GM19455 (cell line): Measurements from ENCODE around the gene CASQ1.

Source experiments
- ATAC-seq: cut with Tn5 transposase; IDR thresholded peaks from one replicate; pipeline ENCODE4 v1.9.1; 2021; ENCODE audit not compliant: unreplicated experiment

CASQ1 gene

GRCh38 chr1:160224606-160225005 lies 34.2 kb downstream of the CASQ1 start:
- ATAC-seq = no peak

- no peak for ATAC-seq
Measured at GRCh38 chr1:160225345-160225744, 35.0 kb downstream of the CASQ1 start.

- no peak for ATAC-seq
Measured at GRCh38 chr1:160226623-160227022, 36.2 kb downstream of the CASQ1 start.

DNA sequence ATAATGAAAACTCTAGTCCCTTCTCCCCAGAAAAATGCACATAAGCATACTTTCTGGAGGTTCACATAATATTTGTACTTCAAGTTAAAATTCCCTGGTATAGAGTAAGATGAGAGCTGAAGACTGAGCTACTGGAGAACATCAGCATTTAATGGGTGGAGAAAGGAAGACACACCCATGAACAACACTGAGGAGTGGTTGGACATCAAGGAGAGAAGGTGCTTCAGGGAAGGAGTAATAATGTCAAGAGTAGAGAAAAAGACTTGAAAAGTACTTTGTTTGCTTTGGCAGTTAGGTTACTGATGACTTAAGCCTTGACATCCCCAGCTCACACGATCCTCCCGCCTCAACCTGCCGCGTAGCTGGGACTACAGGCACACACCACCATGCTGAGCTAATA lies 36.7 kb downstream of the CASQ1 start:
- ATAC-seq = no peak

DNA sequence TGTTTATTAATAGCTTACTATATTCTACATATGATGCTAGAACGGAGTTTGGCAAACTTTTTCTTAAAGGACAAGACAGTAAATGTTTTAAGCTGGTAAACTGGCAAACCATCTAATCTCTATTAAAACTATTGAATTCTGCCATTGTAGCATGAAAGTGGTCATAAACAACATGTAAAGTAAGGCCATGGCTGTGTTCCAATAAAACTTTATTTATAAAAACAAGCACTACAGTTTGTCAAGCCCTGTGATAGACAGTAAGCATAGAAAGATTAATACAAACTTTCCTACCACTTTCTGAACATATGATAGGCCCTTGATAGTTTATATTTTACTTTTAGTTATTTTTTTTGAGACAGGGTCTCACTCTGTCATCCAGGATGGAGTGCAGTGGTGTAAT lies 37.2 kb downstream of the CASQ1 start:
- ATAC-seq = no peak

- no peak for ATAC-seq
Measured at GRCh38 chr1:160228431-160228830, 38.1 kb downstream of the CASQ1 start.

DNA sequence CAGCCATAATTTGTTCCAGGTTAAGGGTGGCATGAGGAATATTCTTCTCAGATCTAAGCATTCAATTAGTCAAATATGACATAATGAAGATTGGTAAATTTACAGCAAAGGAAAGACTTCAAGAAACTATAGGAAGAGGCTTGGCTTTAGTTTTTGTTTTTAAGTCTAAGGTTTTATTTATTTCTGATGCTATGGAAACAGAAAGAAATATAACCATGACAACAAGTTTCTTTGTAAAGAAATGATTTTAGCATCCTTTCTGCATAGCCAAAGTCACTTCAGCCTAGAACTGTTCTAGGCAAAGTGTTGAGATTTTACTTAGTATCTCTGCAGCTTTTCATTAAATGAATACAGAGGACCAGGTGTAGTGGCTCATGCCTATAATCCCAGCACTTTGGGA lies 42.5 kb downstream of the CASQ1 start:
- ATAC-seq = no peak

DNA sequence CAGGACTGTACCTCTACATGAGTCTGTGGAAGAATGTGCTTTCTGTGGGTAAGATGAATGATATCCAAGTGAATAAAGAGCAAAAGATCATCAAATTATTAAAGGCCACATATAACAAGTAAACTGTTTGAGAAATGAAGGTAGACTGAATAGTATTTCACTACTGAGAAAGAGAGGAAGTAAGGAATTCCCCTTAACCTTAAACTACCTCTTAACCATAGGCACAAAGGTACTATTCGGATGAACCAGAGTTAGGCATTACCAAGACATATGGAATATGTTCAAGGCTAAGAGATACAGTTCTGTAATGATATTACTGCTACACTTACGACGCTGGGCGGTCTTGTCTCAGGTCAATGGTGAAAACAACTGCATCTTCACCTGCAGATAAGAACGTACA lies 46.4 kb downstream of the CASQ1 start:
- no peak for ATAC-seq

- no peak for ATAC-seq
Measured at GRCh38 chr1:160237558-160237957, 47.2 kb downstream of the CASQ1 start.

DNA sequence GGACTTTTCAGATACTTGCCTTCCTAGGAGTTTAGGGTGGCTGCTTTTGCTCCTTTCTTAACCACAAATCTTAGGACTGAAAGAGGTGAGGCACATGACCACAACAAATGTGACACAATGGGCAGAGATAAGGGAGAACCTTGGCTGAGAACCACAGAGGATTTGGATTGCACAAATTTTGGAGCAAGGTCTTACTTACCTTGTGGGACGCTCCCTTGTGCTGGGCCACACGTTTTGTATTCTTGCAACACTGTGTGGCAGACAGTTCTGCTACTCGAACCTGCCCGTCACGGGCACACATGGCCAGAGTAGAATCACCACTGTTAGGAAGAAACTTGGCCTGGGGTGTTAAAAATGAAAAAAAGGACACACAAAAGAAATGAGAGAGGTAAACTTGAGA lies 48.0 kb downstream of the CASQ1 start:
- no peak for ATAC-seq

- ATAC-seq = no peak
Measured at GRCh38 chr1:160239582-160240299, 49.4 kb downstream of the CASQ1 start.

GRCh38 chr1:160243767-160244166 lies 53.4 kb downstream of the CASQ1 start:
- ATAC-seq = no peak

GRCh38 chr1:160244209-160244608 lies 53.8 kb downstream of the CASQ1 start:
- no peak for ATAC-seq

DNA sequence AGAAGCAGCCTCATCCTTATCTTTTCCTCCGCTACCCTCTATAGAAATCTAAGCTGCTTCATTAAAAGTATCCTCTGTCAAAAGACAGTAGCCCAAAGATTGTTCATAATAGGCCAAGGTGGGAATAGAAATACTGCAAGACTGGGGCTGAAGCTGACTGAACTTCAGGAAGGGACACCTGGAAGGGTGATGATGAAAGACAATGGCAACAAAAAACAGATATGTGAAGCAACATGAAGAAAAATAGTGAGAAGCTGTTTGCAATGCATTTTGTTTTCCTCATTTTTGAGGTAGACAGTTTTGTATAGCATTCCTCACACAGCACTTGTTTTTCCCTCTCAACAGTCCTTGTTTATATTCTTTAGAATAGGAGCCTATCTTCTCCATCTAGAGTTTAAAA lies 55.1 kb downstream of the CASQ1 start:
- no peak for ATAC-seq

DNA sequence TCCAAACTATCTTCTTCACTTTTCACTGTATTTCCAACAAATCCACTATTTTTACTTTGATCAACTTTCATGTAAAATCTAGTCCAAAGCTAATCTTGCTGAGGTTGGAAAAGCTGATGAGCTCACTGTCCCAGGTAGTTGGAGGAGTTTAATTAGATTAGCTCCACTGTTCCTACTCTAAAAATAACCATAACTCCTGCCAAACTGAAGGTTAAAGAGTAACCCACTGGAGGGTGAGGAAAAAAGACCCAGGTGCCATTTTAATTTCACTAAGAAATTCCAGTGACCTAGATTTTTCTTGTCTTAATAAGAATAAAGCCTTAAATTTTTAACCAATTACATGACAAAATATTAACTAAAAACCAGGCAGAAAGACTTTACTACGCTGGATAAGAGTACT lies 56.7 kb downstream of the CASQ1 start:
- ATAC-seq = no peak

- ATAC-seq = no peak
Measured at GRCh38 chr1:160251011-160251410, 60.6 kb downstream of the CASQ1 start.
